Thoracic aorta (tissue), 2 donors: Measurements from ENCODE around the gene MED7. TPM values are rescaled to one million over a fixed set of nuclear protein-coding genes. Genes with fewer than 3 reads are reported as not detected.

ENCODE experiments used
- ATAC-seq: fragments of 150-250 bp; one replicate; pipeline ENCODE4 v1.8.0; 2017; ENCODE audit warnings: low read depth; ENCODE audit not compliant: insufficient number of reproducible peaks, low FRiP score
- DNase-seq: peaks from one replicate; pipeline ENCODE4 v3.0.0-alpha.2; 2020; ENCODE audit warnings: low spot score
- H3K27ac ChIP-seq, 2 donors: fragments of 200-600 bp; sonication (generic); 1 replicate in 1 of 2; 2 replicates in 1 of 2; pipeline ENCODE4 v1.5.1; 2016; ENCODE audit warnings: mild to moderate bottlenecking in 2 of 2, moderate library complexity in 2 of 2
- H3K27me3 ChIP-seq: fragments of 200-600 bp; sonication (generic); replicated peaks from 2 replicates; pipeline ENCODE4 v1.6.0; 2016; ENCODE audit warnings: mild to moderate bottlenecking; ENCODE audit not compliant: insufficient read depth
- H3K36me3 ChIP-seq: fragments of 200-600 bp; sonication (generic); one replicate; pipeline ENCODE4 v1.5.1; 2016
- H3K4me1 ChIP-seq, 2 donors: fragments of 200-600 bp; sonication (generic); 1 replicate in 1 of 2; 2 replicates in 1 of 2; pipeline versions ENCODE4 v1.5.1 to v1.6.0; 2016; ENCODE audit warnings: low read depth in 2 of 2, mild to moderate bottlenecking in 1 of 2; ENCODE audit not compliant: control insufficient read depth in 1 of 2
- H3K4me3 ChIP-seq: fragments of 200-600 bp; sonication (generic); 2 replicates; pipeline ENCODE4 v1.5.1; 2016; ENCODE audit warnings: mild to moderate bottlenecking
- H3K9me3 ChIP-seq: fragments of 200-600 bp; sonication (generic); 2 replicates; pipeline ENCODE4 v1.5.1; 2016
- CTCF ChIP-seq: fragments of 200-600 bp; sonication (generic); IDR thresholded peaks from one replicate; pipeline ENCODE4 v1.5.1; 2019; ENCODE audit warnings: antibody characterized with exemption
- total RNA-seq, 2 donors: library from RNA; depleted of rRNA; stranded (reverse); fragments of >200 nt; gene quantifications; one replicate each; pipeline versions ENCODE4 v1.1.0 to v1.2.3, GENCODE V29; 2016

The MED7 gene
- total RNA-seq, 2 donors from 2014 or later: 5.1 to 8.1 TPM

- TF ChIP-seq CTCF: no peak
- no peaks in the 10 kb centered on the region for H3K4me1 ChIP-seq
- no peaks in the 10 kb centered on the region for H3K27me3 ChIP-seq
- H3K9me3 ChIP-seq: no peaks in the 10 kb centered on the region
- DNase-seq (no peak), ATAC-seq (no peak)
- no peak overlapping the region for H3K4me3 ChIP-seq
- H3K27ac ChIP-seq: no peak overlapping the region
- H3K36me3 ChIP-seq: no peaks in the 10 kb centered on the region
These were observed 27.2 kb downstream of the MED7 start for GRCh38 chr5:157115502-157115901.

GRCh38 chr5:157115012-157115411 is 27.7 kb downstream of the MED7 start:
- ATAC-seq: no peak
- TF ChIP-seq CTCF: no peak
- no peaks in the 10 kb centered on the region for H3K36me3 ChIP-seq
- H3K4me1 ChIP-seq: no peaks in the 10 kb centered on the region
- H3K27ac ChIP-seq: no peak overlapping the region
- no peak for DNase-seq
- no peak overlapping the region for H3K4me3 ChIP-seq
- H3K9me3 ChIP-seq: no peaks in the 10 kb centered on the region
- H3K27me3 ChIP-seq: no peaks in the 10 kb centered on the region

GRCh38 chr5:157113002-157113401 is 29.7 kb downstream of the MED7 start:
- DNase-seq: no peak
- H3K27ac ChIP-seq: no peak overlapping the region
- no peak for TF ChIP-seq CTCF
- no peaks in the 10 kb centered on the region for H3K27me3 ChIP-seq
- H3K36me3 ChIP-seq: no peaks in the 10 kb centered on the region
- no peak overlapping the region for H3K4me3 ChIP-seq
- H3K4me1 ChIP-seq: no peaks in the 10 kb centered on the region
- ATAC-seq: no peak
- H3K9me3 ChIP-seq: no peaks in the 10 kb centered on the region

- Histone ChIP-seq H3K4me3 (peak overlapping the region; percentile 64), H3K4me1 (no peaks in the 10 kb centered on the region), H3K27ac (no peak overlapping the region), H3K9me3 (no peaks in the 10 kb centered on the region), H3K36me3 (no peaks in the 10 kb centered on the region), H3K27me3 (no peaks in the 10 kb centered on the region)
- ATAC-seq (no peak), DNase-seq (no peak)
- TF ChIP-seq CTCF: no peak
These were observed 32.9 kb downstream of the MED7 start for GRCh38 chr5:157109744-157110143.

GRCh38 chr5:157108976-157109375 is 33.7 kb downstream of the MED7 start, which contains the start of gene HAVCR2:
HAVCR2 (minus strand) TSS chr5:157109044; CDS start chr5:157108983, 61 bp downstream.
- Histone ChIP-seq H3K27me3 (no peaks in the 10 kb centered on the region), H3K27ac (peak within 1 kb of the TSS in 1 of 2 donors; percentile 38), H3K36me3 (no peaks in the 10 kb centered on the region), H3K4me1 (no peaks in the 10 kb centered on the region), H3K4me3 (peak within 1 kb of the TSS; percentile 64), H3K9me3 (no peaks in the 10 kb centered on the region)
- TF ChIP-seq CTCF: no peak
- DNase-seq (no peak), ATAC-seq (no peak)
